ENCODE results near the gene PCNP. TPM values are rescaled to one million over a fixed set of nuclear protein-coding genes. Genes with fewer than 3 reads are reported as not detected.

The PCNP gene
- total RNA-seq, 3 donors from 2014 or later: 96.2 to 127 (median 120) TPM

DNA sequence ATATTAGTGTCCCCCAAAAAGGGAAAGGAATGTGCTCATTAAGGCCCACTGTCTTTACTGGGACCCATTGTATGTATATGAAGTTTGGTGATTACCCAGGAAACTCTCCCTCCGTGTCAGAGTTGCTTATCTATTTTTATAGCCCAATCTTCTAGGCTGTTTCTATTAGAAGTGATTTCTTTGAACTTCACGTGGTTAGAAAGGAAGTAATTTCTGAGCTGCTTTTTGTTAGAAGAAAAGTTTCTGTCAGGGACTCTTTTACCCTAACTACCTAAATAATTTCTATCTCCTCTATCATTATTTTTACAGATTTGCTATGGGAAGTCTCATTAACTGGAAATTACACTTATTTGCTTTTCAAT is 43.3 kb upstream of the PCNP start:
- Histone ChIP-seq H3K36me3 (no peaks in the 10 kb centered on the region), H3K27me3 (no peaks in the 10 kb centered on the region), H3K9me3 (peaks cover under 1 to 1% of the 10 kb centered on the region in 2 donors), H3K4me3 (no peak overlapping the region), H3K4me1 (no peaks in the 10 kb centered on the region), H3K27ac (no peak overlapping the region)
- intact Hi-C loops (cut with DNase I; ENCODE audit: low total_unique reads): no loop called here
- DNase-seq (ENCODE audit: low spot score in 2 of 2): no peak
- TF ChIP-seq POLR2AphosphoS5 (IDR thresholded peaks at IDR 0.05) (no peak), POLR2A (IDR thresholded peaks at IDR 0.05) (no peak)
- TF ChIP-seq, protein P1, sequence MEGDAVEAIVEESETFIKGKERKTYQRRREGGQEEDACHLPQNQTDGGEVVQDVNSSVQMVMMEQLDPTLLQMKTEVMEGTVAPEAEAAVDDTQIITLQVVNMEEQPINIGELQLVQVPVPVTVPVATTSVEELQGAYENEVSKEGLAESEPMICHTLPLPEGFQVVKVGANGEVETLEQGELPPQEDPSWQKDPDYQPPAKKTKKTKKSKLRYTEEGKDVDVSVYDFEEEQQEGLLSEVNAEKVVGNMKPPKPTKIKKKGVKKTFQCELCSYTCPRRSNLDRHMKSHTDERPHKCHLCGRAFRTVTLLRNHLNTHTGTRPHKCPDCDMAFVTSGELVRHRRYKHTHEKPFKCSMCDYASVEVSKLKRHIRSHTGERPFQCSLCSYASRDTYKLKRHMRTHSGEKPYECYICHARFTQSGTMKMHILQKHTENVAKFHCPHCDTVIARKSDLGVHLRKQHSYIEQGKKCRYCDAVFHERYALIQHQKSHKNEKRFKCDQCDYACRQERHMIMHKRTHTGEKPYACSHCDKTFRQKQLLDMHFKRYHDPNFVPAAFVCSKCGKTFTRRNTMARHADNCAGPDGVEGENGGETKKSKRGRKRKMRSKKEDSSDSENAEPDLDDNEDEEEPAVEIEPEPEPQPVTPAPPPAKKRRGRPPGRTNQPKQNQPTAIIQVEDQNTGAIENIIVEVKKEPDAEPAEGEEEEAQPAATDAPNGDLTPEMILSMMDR (IDR thresholded peaks at IDR 0.05): no peak

DNA sequence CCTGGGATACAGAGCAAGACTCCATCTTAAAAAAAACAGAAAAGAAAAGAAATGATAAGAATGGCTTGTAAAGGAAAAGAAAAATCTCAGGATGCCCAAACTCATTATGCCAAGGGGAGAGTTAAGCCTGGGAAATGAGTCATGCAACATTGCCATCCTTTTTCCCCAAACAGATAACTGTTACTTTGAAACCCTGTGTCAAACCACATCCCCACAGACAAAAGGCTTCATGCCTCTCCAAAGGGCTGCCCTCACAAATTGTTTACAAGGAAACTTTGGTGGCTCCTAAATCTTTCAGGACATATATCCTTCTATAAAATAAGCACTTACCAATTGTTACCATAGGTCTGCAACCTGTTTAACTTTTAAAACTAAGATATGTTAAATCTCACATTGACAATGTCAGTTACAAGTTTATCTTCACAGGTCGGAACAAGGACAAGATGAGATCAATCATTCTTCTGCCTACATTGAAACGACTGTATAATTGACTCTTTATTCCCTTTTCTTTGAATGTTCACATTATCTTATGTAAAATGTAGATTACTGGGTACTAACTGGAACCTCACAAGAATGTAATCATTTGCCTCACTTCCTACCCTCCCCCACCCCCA is 42.4 kb upstream of the PCNP start:
- no peak for DNase-seq (ENCODE audit: low spot score in 2 of 2)
- Histone ChIP-seq H3K27ac (no peak overlapping the region), H3K9me3 (no peaks in the 10 kb centered on the region), H3K4me3 (no peak overlapping the region), H3K4me1 (no peaks in the 10 kb centered on the region), H3K27me3 (no peaks in the 10 kb centered on the region), H3K36me3 (no peaks in the 10 kb centered on the region)
- TF ChIP-seq, protein P1 (IDR thresholded peaks at IDR 0.05): no peak
- no peak for TF ChIP-seq POLR2A (IDR thresholded peaks at IDR 0.05)
- no peak for TF ChIP-seq POLR2AphosphoS5 (IDR thresholded peaks at IDR 0.05)
- intact Hi-C loops (cut with DNase I; ENCODE audit: low total_unique reads): no loop called here

DNA sequence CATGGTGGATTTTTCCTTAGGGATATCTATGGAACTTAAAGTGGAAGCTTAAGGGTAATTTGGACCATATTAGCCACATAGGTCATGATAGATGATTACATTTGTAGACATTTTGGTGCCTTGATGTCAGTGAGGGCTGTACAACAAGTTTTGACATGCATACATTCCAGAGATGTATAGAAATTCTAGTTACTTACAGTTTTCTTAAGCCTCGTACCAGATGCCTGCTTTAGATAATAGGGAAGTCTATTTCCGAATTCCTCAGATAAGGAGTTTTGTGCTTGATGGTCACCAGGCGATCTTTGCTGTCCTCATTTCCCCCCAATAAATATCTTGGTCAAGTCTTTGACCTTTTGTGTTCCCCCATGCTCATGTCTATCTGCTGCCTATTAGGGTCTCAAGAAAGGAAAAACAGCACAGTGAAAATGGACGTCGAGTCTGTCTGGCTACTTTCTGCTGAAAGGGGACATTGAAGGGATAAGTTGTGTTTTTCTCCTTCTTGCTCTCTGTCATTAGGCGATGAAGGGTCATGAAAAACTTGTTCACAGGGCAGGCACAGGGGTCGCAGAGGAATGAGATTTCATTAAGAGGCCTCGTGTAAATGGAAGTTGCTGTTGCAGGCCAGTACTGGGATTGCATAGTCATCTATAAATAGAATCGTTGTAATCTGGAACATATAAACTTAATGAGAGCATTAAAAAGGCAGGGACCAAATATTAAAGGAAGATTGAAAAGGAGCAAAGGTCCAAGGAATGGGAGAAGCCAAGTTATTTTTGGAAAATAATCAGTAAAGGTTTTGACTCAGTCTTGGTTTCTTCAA is 41.0 kb upstream of the PCNP start:
- Histone ChIP-seq H3K36me3 (no peaks in the 10 kb centered on the region), H3K4me3 (no peak overlapping the region), H3K27me3 (no peaks in the 10 kb centered on the region), H3K27ac (no peak overlapping the region), H3K4me1 (no peaks in the 10 kb centered on the region), H3K9me3 (no peaks in the 10 kb centered on the region)
- intact Hi-C loops (cut with DNase I; ENCODE audit: low total_unique reads): no loop called here
- TF ChIP-seq POLR2AphosphoS5 (IDR thresholded peaks at IDR 0.05) (no peak), POLR2A (IDR thresholded peaks at IDR 0.05) (no peak)
- TF ChIP-seq, protein P1 (IDR thresholded peaks at IDR 0.05): no peak
- no peak for DNase-seq (ENCODE audit: low spot score in 2 of 2)

DNA sequence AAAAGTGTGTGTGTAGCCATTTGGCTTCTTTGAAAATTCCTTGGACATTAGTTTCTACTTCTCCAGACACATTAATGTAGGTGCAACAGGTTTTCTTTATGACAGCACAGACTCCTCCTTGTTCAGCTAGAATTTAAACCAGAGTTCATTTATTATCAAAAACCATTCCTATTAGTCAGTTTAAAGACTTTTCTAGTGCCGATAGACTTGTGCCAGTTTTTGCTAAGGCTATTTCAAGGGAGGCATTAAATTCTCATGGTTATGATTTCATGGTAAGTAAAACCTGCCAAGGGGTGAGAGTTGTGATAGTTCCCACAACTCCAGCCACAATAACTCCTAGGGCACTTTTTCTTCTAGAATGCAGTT is 40.4 kb upstream of the PCNP start:
- intact Hi-C loops (cut with DNase I; ENCODE audit: low total_unique reads): no loop called here
- no peak overlapping the region for H3K4me3 ChIP-seq
- H3K27me3 ChIP-seq: no peaks in the 10 kb centered on the region
- no peak for DNase-seq (ENCODE audit: low spot score in 2 of 2)
- H3K36me3 ChIP-seq: no peaks in the 10 kb centered on the region
- H3K4me1 ChIP-seq: no peaks in the 10 kb centered on the region
- no peak for TF ChIP-seq POLR2A (IDR thresholded peaks at IDR 0.05)
- no peak for TF ChIP-seq POLR2AphosphoS5 (IDR thresholded peaks at IDR 0.05)
- TF ChIP-seq, protein P1 (IDR thresholded peaks at IDR 0.05): no peak
- no peaks in the 10 kb centered on the region for H3K9me3 ChIP-seq
- no peak overlapping the region for H3K27ac ChIP-seq

DNA sequence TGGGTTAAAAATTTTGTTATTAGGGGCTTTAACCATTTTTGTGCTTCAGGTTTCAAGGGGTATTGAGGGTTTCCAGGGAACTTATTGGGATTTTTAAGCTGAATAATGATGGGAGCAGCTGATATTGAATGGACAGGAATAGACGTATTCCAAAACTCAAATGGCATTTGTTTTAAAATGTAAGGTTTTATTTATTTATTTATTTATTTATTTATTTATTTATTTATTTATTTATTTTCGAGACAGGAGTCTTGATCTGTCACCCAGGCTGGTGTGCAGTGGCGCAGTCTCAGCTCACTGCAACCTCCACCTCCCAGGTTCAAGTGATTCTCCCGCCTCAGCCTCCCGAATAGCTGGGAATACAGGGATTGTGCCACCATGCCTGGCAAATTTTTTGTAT is 38.8 kb upstream of the PCNP start:
- intact Hi-C loops (cut with DNase I; ENCODE audit: low total_unique reads): no loop called here
- no peak for DNase-seq (ENCODE audit: low spot score in 2 of 2)
- no peaks in the 10 kb centered on the region for H3K9me3 ChIP-seq
- H3K36me3 ChIP-seq: no peaks in the 10 kb centered on the region
- H3K27ac ChIP-seq: no peak overlapping the region
- TF ChIP-seq POLR2A (IDR thresholded peaks at IDR 0.05) (no peak), POLR2AphosphoS5 (IDR thresholded peaks at IDR 0.05) (no peak)
- TF ChIP-seq, protein P1 (IDR thresholded peaks at IDR 0.05): no peak
- H3K4me3 ChIP-seq: no peak overlapping the region
- H3K27me3 ChIP-seq: no peaks in the 10 kb centered on the region
- no peaks in the 10 kb centered on the region for H3K4me1 ChIP-seq

Measured in breast epithelium (tissue), 4 donors.